ENCODE measurements around the gene RPS21. TPM values are rescaled to one million over a fixed set of nuclear protein-coding genes. Genes with fewer than 3 reads are reported as not detected.

RPS21 gene
- total RNA-seq, 1 donor from 2014 or later: 661 TPM

DNA sequence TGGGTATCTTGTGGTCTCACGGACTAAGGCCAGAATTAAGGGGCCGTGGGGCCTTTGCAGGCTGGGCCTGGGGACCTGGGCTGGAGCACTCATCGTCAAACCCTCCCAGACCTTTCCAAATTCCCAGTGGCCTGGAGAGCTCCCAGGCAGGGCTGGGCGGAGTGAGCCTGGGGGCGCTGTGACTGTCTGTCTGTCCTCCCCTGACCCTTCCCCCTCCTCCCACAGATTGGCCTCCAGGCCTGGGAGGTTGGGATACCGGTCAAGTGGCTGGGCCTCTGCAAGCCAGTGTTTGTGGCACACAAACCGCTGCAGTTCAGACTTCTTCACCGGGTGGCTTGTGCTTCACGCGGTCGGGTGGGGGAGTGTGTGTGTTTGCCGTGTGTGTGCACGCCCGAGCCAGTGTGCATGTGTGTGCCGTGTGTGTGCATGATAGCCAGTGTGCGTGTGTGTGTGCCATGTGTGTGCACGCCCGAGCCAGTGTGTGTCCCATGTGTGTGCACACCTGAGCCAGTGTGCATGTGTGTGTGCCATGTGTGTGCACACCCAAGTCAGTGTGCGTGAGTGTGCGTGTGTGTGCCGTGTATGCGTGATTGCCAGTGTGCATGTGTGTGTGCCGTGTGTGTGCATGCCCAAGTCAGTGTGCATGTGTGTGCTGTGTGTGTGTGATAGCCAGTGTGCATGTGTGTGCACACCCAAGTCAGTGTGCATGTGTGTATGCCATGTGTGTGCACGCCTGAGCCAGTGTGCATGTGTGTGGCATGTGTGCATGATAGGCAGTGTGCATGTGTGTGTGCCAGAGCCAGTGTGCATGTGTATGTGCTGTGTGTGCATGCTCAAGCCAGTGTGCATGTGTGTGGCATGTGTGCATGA lies 34.2 kb downstream of the RPS21 start:
- no peak for DNase-seq
- peaks cover 59% of the 10 kb centered on the region for H3K27me3 ChIP-seq (ENCODE audit: low read depth)
- no peak overlapping the region for H3K4me3 ChIP-seq
- TF ChIP-seq, protein P1, sequence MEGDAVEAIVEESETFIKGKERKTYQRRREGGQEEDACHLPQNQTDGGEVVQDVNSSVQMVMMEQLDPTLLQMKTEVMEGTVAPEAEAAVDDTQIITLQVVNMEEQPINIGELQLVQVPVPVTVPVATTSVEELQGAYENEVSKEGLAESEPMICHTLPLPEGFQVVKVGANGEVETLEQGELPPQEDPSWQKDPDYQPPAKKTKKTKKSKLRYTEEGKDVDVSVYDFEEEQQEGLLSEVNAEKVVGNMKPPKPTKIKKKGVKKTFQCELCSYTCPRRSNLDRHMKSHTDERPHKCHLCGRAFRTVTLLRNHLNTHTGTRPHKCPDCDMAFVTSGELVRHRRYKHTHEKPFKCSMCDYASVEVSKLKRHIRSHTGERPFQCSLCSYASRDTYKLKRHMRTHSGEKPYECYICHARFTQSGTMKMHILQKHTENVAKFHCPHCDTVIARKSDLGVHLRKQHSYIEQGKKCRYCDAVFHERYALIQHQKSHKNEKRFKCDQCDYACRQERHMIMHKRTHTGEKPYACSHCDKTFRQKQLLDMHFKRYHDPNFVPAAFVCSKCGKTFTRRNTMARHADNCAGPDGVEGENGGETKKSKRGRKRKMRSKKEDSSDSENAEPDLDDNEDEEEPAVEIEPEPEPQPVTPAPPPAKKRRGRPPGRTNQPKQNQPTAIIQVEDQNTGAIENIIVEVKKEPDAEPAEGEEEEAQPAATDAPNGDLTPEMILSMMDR (IDR thresholded peaks at IDR 0.05; ENCODE audit: borderline replicate concordance): no peak
- no peaks in the 10 kb centered on the region for H3K4me1 ChIP-seq
- no peaks in the 10 kb centered on the region for H3K9me3 ChIP-seq (replicated peaks)
- intact Hi-C loops (cut with micrococcal nuclease): no loop called here
- no peak overlapping the region for H3K27ac ChIP-seq (replicated peaks)
- no peaks in the 10 kb centered on the region for H3K36me3 ChIP-seq

DNA sequence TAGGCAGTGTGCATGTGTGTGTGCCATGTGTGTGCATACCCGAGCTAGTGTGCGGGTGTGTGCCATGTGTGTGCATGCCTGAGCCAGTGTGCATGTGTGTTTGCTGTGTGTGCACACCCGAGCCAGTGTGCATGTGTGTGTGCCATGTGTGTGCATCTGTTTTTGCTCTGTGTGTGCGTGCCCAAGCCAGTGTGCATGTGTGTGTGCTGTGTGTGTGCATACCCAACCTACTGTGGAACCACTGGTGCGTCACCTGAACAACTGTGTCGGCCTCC lies 34.8 kb downstream of the RPS21 start:
- H3K27me3 ChIP-seq (ENCODE audit: low read depth): peaks cover 55% of the 10 kb centered on the region
- no peaks in the 10 kb centered on the region for H3K4me1 ChIP-seq
- no peaks in the 10 kb centered on the region for H3K9me3 ChIP-seq (replicated peaks)
- no peak for DNase-seq
- H3K36me3 ChIP-seq: no peaks in the 10 kb centered on the region
- intact Hi-C loops (cut with micrococcal nuclease): no loop called here
- H3K27ac ChIP-seq (replicated peaks): no peak overlapping the region
- H3K4me3 ChIP-seq: no peak overlapping the region
- TF ChIP-seq, protein P1 (IDR thresholded peaks at IDR 0.05; ENCODE audit: borderline replicate concordance): no peak

DNA sequence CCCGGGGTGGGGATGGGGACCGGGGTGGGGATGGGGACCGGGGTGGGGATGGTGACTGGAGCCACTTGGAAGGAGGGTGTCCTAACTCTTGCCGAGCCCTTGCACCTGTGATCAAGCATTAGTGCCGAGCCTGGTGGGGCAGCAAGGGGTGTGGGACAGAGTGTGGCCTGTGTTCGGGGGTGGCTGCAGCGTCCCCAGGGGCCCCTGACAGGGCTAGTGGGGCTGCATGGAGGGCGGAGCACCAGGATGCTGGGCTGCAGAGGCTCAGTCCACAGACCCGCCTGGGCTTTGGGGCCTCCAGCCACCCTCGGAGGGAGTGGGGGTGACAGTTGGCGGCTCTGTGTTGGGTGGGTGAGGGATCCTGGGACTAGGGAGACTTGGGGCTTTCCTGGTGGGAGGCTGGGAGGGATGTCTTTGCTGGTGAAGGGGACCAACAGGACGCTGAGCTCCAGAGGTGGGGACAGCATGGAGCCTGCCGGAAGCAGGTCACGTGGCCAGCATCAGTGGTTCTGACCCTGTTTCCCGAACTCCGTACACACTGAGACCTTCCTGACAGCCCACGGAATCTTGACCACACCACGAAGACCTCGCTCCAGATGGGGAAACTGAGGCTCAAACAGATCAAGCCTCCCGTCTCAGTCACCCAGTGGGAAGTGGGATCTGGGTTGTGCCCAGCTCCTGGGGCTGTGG lies 35.9 kb downstream of the RPS21 start:
- intact Hi-C loops (cut with micrococcal nuclease): no loop called here
- TF ChIP-seq, protein P1 (IDR thresholded peaks at IDR 0.05; ENCODE audit: borderline replicate concordance): no peak
- Histone ChIP-seq H3K27me3 (ENCODE audit: low read depth) (peaks cover 57% of the 10 kb centered on the region), H3K36me3 (no peaks in the 10 kb centered on the region), H3K4me1 (no peaks in the 10 kb centered on the region), H3K9me3 (replicated peaks) (no peaks in the 10 kb centered on the region), H3K4me3 (no peak overlapping the region), H3K27ac (replicated peaks) (no peak overlapping the region)
- no peak for DNase-seq

DNA sequence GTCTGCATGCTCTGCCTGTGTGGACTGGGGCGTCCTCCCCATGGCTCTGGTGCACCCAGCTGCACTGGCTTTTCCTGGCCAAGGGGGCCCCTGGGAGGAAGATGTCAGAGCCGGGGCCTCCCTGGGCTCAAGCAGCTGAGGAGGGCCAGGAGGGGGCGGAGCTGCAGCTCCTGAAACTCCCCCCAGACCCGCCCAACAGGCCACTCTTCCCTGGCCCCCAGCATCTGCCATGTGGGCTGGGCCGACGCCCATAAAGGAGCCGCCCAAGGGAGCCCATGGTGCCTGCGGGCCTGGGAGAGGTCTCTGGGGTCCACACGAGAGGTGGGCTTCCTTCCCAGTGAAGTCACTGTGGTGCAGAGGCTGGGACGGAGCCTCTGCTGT lies 36.4 kb downstream of the RPS21 start:
- H3K27me3 ChIP-seq (ENCODE audit: low read depth): peaks cover 60% of the 10 kb centered on the region

DNA sequence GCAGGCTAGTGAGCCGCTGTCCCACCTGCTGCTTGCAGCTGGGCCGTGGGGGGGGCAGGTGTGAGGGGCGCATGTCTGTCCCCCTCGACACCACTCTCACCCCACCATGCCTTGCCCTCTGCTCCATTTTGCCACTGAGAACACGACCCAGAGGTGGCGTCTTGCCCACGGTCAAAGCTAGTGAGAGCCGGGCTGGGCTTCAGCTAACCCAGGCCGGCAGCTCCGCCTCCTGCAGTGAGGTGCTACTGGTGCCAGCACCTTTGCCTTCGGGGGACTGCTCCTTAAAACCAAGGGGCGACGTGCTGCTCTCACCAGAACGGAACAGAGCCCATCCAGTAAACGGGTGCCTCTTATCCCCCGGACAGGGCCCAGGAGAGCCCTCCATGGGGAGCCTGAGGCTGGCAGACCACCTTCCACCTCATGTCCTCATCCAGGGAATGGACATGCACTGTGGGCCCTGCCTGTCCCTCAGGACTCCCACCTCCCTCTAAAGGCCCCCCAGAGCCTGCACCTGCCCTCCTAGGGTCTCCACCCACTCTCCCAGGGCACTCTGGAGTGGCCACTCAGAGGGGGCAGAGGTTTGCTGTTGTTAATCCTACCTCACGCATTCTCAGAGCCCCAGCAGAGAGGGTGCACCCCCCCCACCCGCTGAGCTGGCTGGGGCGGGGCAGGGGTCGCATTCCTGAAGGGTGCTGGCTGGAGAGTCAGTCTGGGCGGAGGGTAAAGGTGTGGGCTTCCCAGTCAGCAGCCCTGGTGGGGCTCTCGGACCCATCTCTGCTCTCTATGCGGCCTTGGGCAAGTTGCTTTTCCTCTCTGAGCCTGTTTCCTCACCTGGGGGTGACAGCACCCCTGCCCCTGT lies 37.6 kb downstream of the RPS21 start:
- intact Hi-C loops (cut with micrococcal nuclease): no loop called here

More for the DNA sequence above, 36.4 kb downstream of the RPS21 start:
- Histone ChIP-seq H3K4me1 (no peaks in the 10 kb centered on the region), H3K27ac (replicated peaks) (no peak overlapping the region), H3K9me3 (replicated peaks) (no peaks in the 10 kb centered on the region), H3K36me3 (no peaks in the 10 kb centered on the region), H3K4me3 (no peak overlapping the region)
- DNase-seq: no peak
- TF ChIP-seq, protein P1 (IDR thresholded peaks at IDR 0.05; ENCODE audit: borderline replicate concordance): no peak
- intact Hi-C loops (cut with micrococcal nuclease): no loop called here

More for the DNA sequence above, 37.6 kb downstream of the RPS21 start:
- no peak overlapping the region for H3K4me3 ChIP-seq
- peaks cover 56% of the 10 kb centered on the region for H3K27me3 ChIP-seq (ENCODE audit: low read depth)
- no peak for DNase-seq
- H3K36me3 ChIP-seq: no peaks in the 10 kb centered on the region
- TF ChIP-seq, protein P1 (IDR thresholded peaks at IDR 0.05; ENCODE audit: borderline replicate concordance): no peak
- no peaks in the 10 kb centered on the region for H3K9me3 ChIP-seq (replicated peaks)
- no peaks in the 10 kb centered on the region for H3K4me1 ChIP-seq
- H3K27ac ChIP-seq (replicated peaks): no peak overlapping the region
